GM23338 (cell line): Measurements from ENCODE around the gene ANKRD6. TPM values are rescaled to one million over a fixed set of nuclear protein-coding genes. Genes with fewer than 3 reads are reported as not detected.

ENCODE experiments used
- ATAC-seq: fragments of 200-7000 bp; cut with Tn5 transposase; 3 replicates; pipeline ENCODE4 v1.9.1; 2020
- DNase-seq: peaks from one replicate; pipeline ENCODE4 v3.0.0-alpha.2; 2015; ENCODE audit warnings: low spot score
- H2AFZ ChIP-seq: fragments of 200-600 bp; sonication (generic); 2 replicates; pipeline ENCODE4 v1.8.0; 2016; ENCODE audit warnings: antibody characterized with exemption, mild to moderate bottlenecking, moderate library complexity
- H3F3A ChIP-seq: fragments of 200-600 bp; sonication (generic); replicated peaks from 2 replicates; pipeline ENCODE4 v1.8.0; 2017; ENCODE audit warnings: antibody characterized with exemption, mixed run types, low read depth
- H3K27ac ChIP-seq: fragments of 200-600 bp; sonication (generic); 2 replicates; pipeline ENCODE4 v1.6.1; 2016; ENCODE audit warnings: low read depth
- H3K27me3 ChIP-seq: fragments of 200-600 bp; sonication (generic); 2 replicates; pipeline ENCODE4 v1.8.0; 2016; ENCODE audit warnings: mild to moderate bottlenecking, mixed run types, moderate library complexity; ENCODE audit not compliant: insufficient read depth
- H3K36me3 ChIP-seq: fragments of 200-600 bp; sonication (generic); 2 replicates; pipeline ENCODE4 v1.8.0; 2016; ENCODE audit warnings: mild to moderate bottlenecking; ENCODE audit not compliant: insufficient read depth
- H3K4me1 ChIP-seq: fragments of 200-600 bp; sonication (generic); 2 replicates; pipeline ENCODE4 v1.8.0; 2016; ENCODE audit warnings: mild to moderate bottlenecking, moderate library complexity; ENCODE audit not compliant: insufficient read depth
- H3K4me2 ChIP-seq: fragments of 200-600 bp; sonication (generic); 2 replicates; pipeline ENCODE4 v1.7.1; 2017; ENCODE audit warnings: mixed run types
- H3K4me3 ChIP-seq: fragments of 200-600 bp; sonication (generic); 2 replicates; pipeline ENCODE4 v1.6.1; 2016; ENCODE audit warnings: mixed run types
- H3K79me2 ChIP-seq: fragments of 200-600 bp; sonication (generic); replicated peaks from 2 replicates; pipeline ENCODE4 v1.8.0; 2017; ENCODE audit warnings: mild to moderate bottlenecking; ENCODE audit not compliant: insufficient read depth
- H3K9me2 ChIP-seq: fragments of 200-600 bp; sonication (generic); 2 replicates; pipeline ENCODE4 v1.8.0; 2017; ENCODE audit not compliant: insufficient read depth
- H4K20me1 ChIP-seq: fragments of 200-600 bp; sonication (generic); replicated peaks from 2 replicates; pipeline ENCODE4 v1.8.0; 2017; ENCODE audit warnings: mild to moderate bottlenecking; ENCODE audit not compliant: insufficient read depth
- H3K27ac Mint-ChIP-seq: 2 replicates; pipeline ENCODE4 v1.8.0; 2020; ENCODE audit warnings: inconsistent platforms, mild to moderate bottlenecking, moderate library complexity, mixed read lengths
- H3K27me3 Mint-ChIP-seq: 3 replicates; pipeline ENCODE4 v1.8.0; 2022; ENCODE audit warnings: low read depth, mild to moderate bottlenecking, moderate library complexity, mixed read lengths, inconsistent platforms; ENCODE audit not compliant: insufficient read depth, poor library complexity
- H3K36me3 Mint-ChIP-seq: 3 replicates; pipeline ENCODE4 v1.8.0; 2021; ENCODE audit warnings: low read depth, mild to moderate bottlenecking, inconsistent platforms, moderate library complexity, mixed read lengths
- H3K4me1 Mint-ChIP-seq: 3 replicates; pipeline ENCODE4 v1.8.0; 2020; ENCODE audit warnings: mild to moderate bottlenecking, inconsistent platforms, mixed read lengths
- H3K4me3 Mint-ChIP-seq: 3 replicates; pipeline ENCODE4 v1.8.0; 2021; ENCODE audit warnings: moderate library complexity, mild to moderate bottlenecking, inconsistent platforms, mixed read lengths
- H3K9me3 Mint-ChIP-seq: 3 replicates; pipeline ENCODE4 v1.8.0; 2020; ENCODE audit warnings: moderate library complexity, mild to moderate bottlenecking, inconsistent platforms, mixed read lengths
- CTCF ChIP-seq, 2 experiments: fragments of 200-600 bp in 1 of 2; sonication (generic) in 1 of 2; conservative IDR thresholded peaks; 2 replicates each; pipeline versions ENCODE4 v1.5.1 to v1.6.1; 2016 to 2017; ENCODE audit warnings: antibody characterized with exemption in 2 of 2, low read depth in 2 of 2, mild to moderate bottlenecking in 2 of 2, moderate library complexity in 1 of 2
- ETS1 ChIP-seq: IDR thresholded peaks from 2 replicates; pipeline ENCODE4 v1.6.1; 2016; ENCODE audit warnings: antibody characterized with exemption
- EZH2 ChIP-seq: fragments of 200-600 bp; sonication (generic); IDR thresholded peaks from one replicate; pipeline ENCODE4 v1.8.0; 2017; ENCODE audit warnings: antibody characterized with exemption, mild to moderate bottlenecking, low read depth; ENCODE audit not compliant: unreplicated experiment
- EZH2phosphoT487 ChIP-seq: fragments of 200-600 bp; sonication (generic); IDR thresholded peaks from one replicate; pipeline ENCODE4 v1.8.1; 2018; ENCODE audit warnings: antibody characterized with exemption; ENCODE audit not compliant: unreplicated experiment
- JUNB ChIP-seq: IDR thresholded peaks from one replicate; pipeline ENCODE4 v1.6.1; 2016; ENCODE audit warnings: antibody characterized with exemption; ENCODE audit not compliant: unreplicated experiment
- NANOG ChIP-seq: IDR thresholded peaks from 2 replicates; pipeline ENCODE4 v1.6.1; 2016; ENCODE audit warnings: antibody characterized with exemption, borderline replicate concordance
- POLR2AphosphoS5 ChIP-seq: IDR thresholded peaks from 2 replicates; pipeline ENCODE4 v1.6.1; 2016; ENCODE audit warnings: antibody characterized with exemption, low read depth
- REST ChIP-seq: IDR thresholded peaks from one replicate; pipeline ENCODE4 v1.6.1; 2018; ENCODE audit warnings: antibody characterized with exemption; ENCODE audit not compliant: unreplicated experiment
- STAT1 ChIP-seq: IDR thresholded peaks from one replicate; pipeline ENCODE4 v1.6.1; 2016; ENCODE audit warnings: antibody characterized with exemption; ENCODE audit not compliant: unreplicated experiment
- ZNF114 ChIP-seq: fragments of 250-450 bp; sonication (Bioruptor Pico); IDR thresholded peaks from 2 replicates; pipeline ENCODE4 v1.5.0; 2020; ENCODE audit warnings: mild to moderate bottlenecking, moderate library complexity
- ZNF331 ChIP-seq: fragments of 250-450 bp; sonication (Bioruptor Pico); IDR thresholded peaks from 2 replicates; pipeline ENCODE4 v1.5.0; 2020; ENCODE audit warnings: low read depth, mild to moderate bottlenecking, moderate library complexity
- polyA plus RNA-seq: library from polyadenylated mRNA; unstranded; fragments of >200 nt; fragmentation: Nextera tagmentation; extraction: Ambion mirVana; gene quantifications from 2 replicates; pipeline ENCODE4 v1.2.1, GENCODE V29; 2016
- total RNA-seq: library from RNA; depleted of rRNA; stranded (reverse); fragments of >200 nt; shearing (Covaris generic); gene quantifications from 2 replicates; pipeline ENCODE4 v1.2.3, GENCODE V29; 2014

ANKRD6 gene
- total and polyA plus RNA-seq, 2 experiments from 2014 or later, result 3.2 to 9.2 TPM

- H3K4me3 ChIP-seq, result peak overlapping the region; percentile 81
- Mint-ChIP-seq H3K4me3 (peak overlapping the region; percentile 74), H3K27ac (no peak overlapping the region), H3K9me3 (no peaks in the 10 kb centered on the region), H3K27me3 (peaks cover 16% of the 10 kb centered on the region), H3K4me1 (peaks cover 25% of the 10 kb centered on the region), H3K36me3 (no peaks in the 10 kb centered on the region; the same call in 2 of the 3 replicates)
- H3K4me2 ChIP-seq, result peak overlapping the region; percentile 97
- H4K20me1 ChIP-seq, result no peaks in the 10 kb centered on the region
- H3K27me3 ChIP-seq, result peaks cover 33% of the 10 kb centered on the region
- H3K4me1 ChIP-seq, result peaks cover 14% of the 10 kb centered on the region
- H3K27ac ChIP-seq, result no peak overlapping the region
- TF ChIP-seq ZNF331 (no peak), ZNF114 (CRISPR knock-in tag) (no peak), JUNB (no peak), EZH2phosphoT487 (no peak), CTCF (conservative IDR thresholded peaks at IDR 0.05; ENCODE audit: low read depth in 2 of 2) (peak in 1 of 2 experiments; percentile 23; a peak in 1 of 4 replicates)
- peak overlapping the region; percentile 97 for H2AFZ ChIP-seq
- ATAC-seq (peak; percentile 54), DNase-seq (peak; percentile 66)
- H3F3A ChIP-seq, result no peaks in the 10 kb centered on the region
- no peaks in the 10 kb centered on the region for H3K9me2 ChIP-seq
- H3K79me2 ChIP-seq, result no peaks in the 10 kb centered on the region; the same call in 1 of the 2 replicates
- no peaks in the 10 kb centered on the region for H3K36me3 ChIP-seq
Observed at GRCh38 chr6:89433252-89434149, 549 bp downstream of the ANKRD6 start.

- H3K4me3 ChIP-seq, result peak overlapping the region; percentile 81
- DNase-seq, result no peak
- Mint-ChIP-seq H3K36me3 (no peaks in the 10 kb centered on the region; the same call in 2 of the 3 replicates), H3K27me3 (peaks cover 16% of the 10 kb centered on the region), H3K4me1 (peaks cover 25% of the 10 kb centered on the region), H3K9me3 (no peaks in the 10 kb centered on the region), H3K27ac (no peak overlapping the region), H3K4me3 (peak overlapping the region; percentile 74)
- H3K9me2 ChIP-seq, result no peaks in the 10 kb centered on the region
- peak overlapping the region; percentile 97 for H2AFZ ChIP-seq
- peaks cover 34% of the 10 kb centered on the region for H3K27me3 ChIP-seq
- no peaks in the 10 kb centered on the region for H3K36me3 ChIP-seq
- peaks cover 14% of the 10 kb centered on the region for H3K4me1 ChIP-seq
- H3F3A ChIP-seq, result no peaks in the 10 kb centered on the region
- no peak overlapping the region for H3K27ac ChIP-seq
- no peak for ATAC-seq
- no peaks in the 10 kb centered on the region; the same call in 1 of the 2 replicates for H3K79me2 ChIP-seq
- H4K20me1 ChIP-seq, result no peaks in the 10 kb centered on the region
- peak overlapping the region; percentile 97 for H3K4me2 ChIP-seq
- no peak for TF ChIP-seq NANOG
- TF ChIP-seq ETS1, result no peak
- TF ChIP-seq STAT1, result no peak
- no peak for TF ChIP-seq ZNF331
- no peak for TF ChIP-seq JUNB
- TF ChIP-seq CTCF (conservative IDR thresholded peaks at IDR 0.05; ENCODE audit: low read depth in 2 of 2), result no peak
- no peak for TF ChIP-seq REST
- no peak for TF ChIP-seq ZNF114 (CRISPR knock-in tag)
- no peak for TF ChIP-seq EZH2phosphoT487
- TF ChIP-seq POLR2AphosphoS5, result no peak
- no peak for TF ChIP-seq EZH2
Observed at GRCh38 chr6:89434150-89434499, 1.2 kb downstream of the ANKRD6 start.
